Activated CD8-positive, alpha-beta memory T cell treated with anti-CD3 and anti-CD28 coated beads for 36 hours (primary cell): Measurements from ENCODE around the gene EIF2B2. TPM values are rescaled to one million over a fixed set of nuclear protein-coding genes. Genes with fewer than 3 reads are reported as not detected.
"Not testable (repeated sequence)": the region's sequence is repeated elsewhere in the genome, so short reads cannot be mapped to it uniquely, and the experiment has no call there.

ENCODE experiments used
- CTCF ChIA-PET: fragments of 350-600 bp; sonication (Branson Sonifier 250); formaldehyde crosslinking; loops from one replicate; lab custom pipeline; 2021; ENCODE audit warnings: antibody characterized with exemption; lab: Charles Lee
- POLR2A ChIA-PET: fragments of 350-600 bp; sonication (Branson Sonifier 250); formaldehyde crosslinking; loops from one replicate; lab custom pipeline; 2021; ENCODE audit warnings: antibody characterized with exemption; lab: Charles Lee
- total RNA-seq, 2 experiments: library from RNA; stranded (reverse); gene quantifications; one replicate each; pipeline ENCODE4 v1.2.3, GENCODE V29; 2021

EIF2B2 gene
- total RNA-seq, 2 experiments from 2014 or later: 62.6 to 64.1 TPM

DNA sequence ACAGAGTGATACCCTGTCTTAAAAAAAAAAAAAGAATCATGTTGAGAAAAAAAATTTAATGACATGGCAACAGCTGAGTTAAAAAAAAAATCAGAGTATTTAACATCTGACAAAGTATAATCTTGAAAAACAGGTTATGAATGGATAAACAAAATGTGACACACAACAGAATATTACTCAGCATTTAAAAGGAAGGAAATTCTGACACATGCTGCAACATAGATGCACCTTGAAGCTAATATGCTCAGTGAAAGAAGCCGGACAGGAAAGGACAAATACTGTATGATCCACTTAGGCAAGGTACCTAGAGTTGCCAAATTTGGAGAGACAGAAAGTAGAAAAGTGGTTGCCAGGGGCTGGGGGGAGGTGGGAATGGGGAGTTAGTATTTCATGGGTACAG is 19.4 kb upstream of the EIF2B2 start:
- ChIA-PET CTCF (no interaction called here), POLR2A (no interaction called here)

DNA sequence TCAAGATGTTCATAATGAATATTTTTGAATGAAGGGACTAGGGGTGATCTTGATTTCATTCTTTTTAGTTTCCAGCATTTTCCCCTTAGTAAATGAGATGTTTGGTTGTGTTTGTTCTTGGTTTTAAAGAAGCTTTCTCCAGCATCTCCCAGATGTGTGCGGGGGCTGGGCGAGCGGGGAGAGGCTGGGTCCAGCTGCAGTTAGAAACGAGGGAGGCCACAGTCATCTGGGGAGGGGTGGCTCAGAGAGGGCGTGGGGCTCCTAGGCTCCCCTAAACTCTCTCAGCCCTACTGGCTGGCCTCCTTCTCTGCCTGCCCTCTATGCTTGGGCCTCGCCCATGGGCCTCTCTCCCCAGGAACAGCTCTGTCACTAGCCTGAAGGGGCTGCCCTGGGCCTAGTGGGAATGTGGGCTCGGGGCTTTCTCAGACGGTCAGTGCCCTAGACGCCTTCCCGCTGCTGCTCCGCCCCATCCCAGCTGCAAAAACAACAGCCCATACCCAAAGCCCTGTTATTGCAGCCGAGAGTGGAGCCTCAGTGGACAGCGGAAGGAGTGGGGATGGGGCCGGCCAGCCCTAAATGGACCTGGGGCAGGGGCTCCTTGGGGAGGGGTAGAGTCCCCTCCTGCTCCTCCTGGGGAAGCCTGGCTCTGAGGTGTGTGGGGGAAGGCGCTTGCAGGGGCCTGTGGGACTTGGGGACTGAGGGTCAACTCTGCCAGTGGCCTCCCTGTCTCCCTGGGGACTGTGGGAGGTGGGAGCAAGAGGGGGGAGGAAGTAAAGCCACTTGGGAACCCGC is 18.3 kb upstream of the EIF2B2 start:
- ChIA-PET CTCF (no interaction called here), POLR2A (no interaction called here)

- CTCF ChIA-PET: no interaction called here
- POLR2A ChIA-PET: no interaction called here
Measured at GRCh38 chr14:74985028-74985310, 17.8 kb upstream of the EIF2B2 start.

- ChIA-PET CTCF (no interaction called here), POLR2A (no interaction called here)
Measured at GRCh38 chr14:74985806-74986205, 16.9 kb upstream of the EIF2B2 start.

DNA sequence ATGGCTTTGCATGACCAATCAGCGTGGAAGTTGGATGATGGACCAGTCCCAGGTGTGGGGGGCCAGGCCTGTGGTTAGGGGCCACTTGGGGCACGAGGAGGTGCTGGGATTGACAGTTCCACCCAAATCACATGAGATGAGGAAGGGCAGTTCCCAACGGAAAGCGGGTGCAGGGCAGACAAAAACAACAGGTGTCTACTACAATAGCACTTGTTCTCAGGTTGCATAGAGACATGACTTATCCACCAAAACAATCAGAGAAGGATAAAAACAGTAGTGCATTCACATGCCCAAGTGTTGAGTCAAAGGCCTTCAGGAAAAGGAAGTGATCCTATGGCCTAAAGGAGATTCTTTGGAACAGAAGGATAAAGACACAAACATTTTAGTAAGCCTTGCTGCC is 14.6 kb upstream of the EIF2B2 start:
- ChIA-PET POLR2A (no interaction called here), CTCF (no interaction called here)

DNA sequence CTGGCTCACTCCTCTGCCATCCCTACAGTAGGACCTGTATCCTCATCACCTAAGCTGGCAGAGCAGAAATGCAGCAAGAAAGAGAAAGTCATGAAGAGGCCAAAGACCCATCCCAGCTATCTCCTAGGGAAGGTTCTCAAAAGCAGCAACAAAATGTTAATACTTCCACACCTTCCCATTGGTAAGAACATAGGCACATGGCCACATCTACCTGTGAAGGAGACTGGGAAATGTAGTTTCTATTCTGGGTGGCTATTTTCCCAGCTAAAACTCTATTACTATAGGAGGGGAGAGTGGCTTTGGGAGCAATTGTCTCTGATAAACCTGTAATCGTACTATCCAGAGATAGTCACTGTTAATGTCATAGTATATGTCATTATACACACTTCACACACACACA is 13.7 kb upstream of the EIF2B2 start:
- POLR2A ChIA-PET: no interaction called here
- CTCF ChIA-PET: no interaction called here

DNA sequence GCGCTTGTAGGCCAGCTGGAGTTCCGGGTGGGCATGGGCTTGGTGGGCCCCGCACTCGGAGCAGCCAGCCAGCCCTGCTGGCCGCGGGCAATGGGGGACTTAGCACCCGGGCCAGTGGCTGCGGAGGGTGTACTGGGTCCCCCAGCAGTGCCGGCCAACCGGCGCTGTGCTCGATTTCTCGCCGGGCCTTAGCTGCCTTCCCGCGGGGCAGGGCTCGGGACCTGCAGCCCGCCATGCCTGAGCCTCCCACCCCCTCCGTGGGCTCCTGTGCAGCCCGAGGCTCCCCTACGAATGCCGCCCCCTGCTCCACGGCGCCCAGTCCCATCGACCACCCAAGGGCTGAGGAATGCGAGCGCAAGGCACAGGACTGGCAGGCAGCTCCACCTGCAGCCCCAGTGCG is 8.5 kb upstream of the EIF2B2 start:
- CTCF ChIA-PET: interaction anchor here (0.6 kb wide), 1 partner anchor 429 kb away, joined by 3 read pairs; no protein-coding TSS in a partner anchor
- POLR2A ChIA-PET: not testable (repeated sequence)

GRCh38 chr14:74995781-74996180 is 6.9 kb upstream of the EIF2B2 start:
- CTCF ChIA-PET, POLR2A ChIA-PET: not testable (repeated sequence)

GRCh38 chr14:75001261-75001660 is 1.5 kb upstream of the EIF2B2 start:
- CTCF ChIA-PET: no interaction called here
- POLR2A ChIA-PET: no interaction called here

- POLR2A ChIA-PET: interaction anchor here (1.4 kb wide), 2 partner anchors 68 to 119 kb away, joined by 3 to 4 read pairs; partner anchors contain the start of gene ZC2HC1C
Measured at GRCh38 chr14:75001899-75002298, 822 bp upstream of the EIF2B2 start.

GRCh38 chr14:75003250-75004027 is 718 bp downstream of the EIF2B2 start:
- ChIA-PET POLR2A (interaction anchor here (1.0 to 1.4 kb wide), 4 partner anchors 11 to 121 kb away, joined by 3 to 5 read pairs (median 4); partner anchors contain the start of gene ZC2HC1C), CTCF (interaction anchor here (0.9 to 1.4 kb wide), 4 partner anchors 13 to 299 kb away, joined by 3 to 4 read pairs (median 3); no protein-coding TSS in a partner anchor)

More at GRCh38 chr14:75001899-75002298, 822 bp upstream of the EIF2B2 start:
- CTCF ChIA-PET: no interaction called here

- ChIA-PET POLR2A (no interaction called here), CTCF (interaction anchor here (1.3 kb wide), 1 partner anchor 59 kb away, joined by 4 read pairs; no protein-coding TSS in a partner anchor)
Measured at GRCh38 chr14:75005357-75005756, 2.6 kb downstream of the EIF2B2 start.

GRCh38 chr14:75009176-75009575 is 6.5 kb downstream of the EIF2B2 start:
- POLR2A ChIA-PET: no interaction called here
- CTCF ChIA-PET: no interaction called here

GRCh38 chr14:75010472-75011093 is 7.9 kb downstream of the EIF2B2 start:
- ChIA-PET CTCF (no interaction called here), POLR2A (no interaction called here)

DNA sequence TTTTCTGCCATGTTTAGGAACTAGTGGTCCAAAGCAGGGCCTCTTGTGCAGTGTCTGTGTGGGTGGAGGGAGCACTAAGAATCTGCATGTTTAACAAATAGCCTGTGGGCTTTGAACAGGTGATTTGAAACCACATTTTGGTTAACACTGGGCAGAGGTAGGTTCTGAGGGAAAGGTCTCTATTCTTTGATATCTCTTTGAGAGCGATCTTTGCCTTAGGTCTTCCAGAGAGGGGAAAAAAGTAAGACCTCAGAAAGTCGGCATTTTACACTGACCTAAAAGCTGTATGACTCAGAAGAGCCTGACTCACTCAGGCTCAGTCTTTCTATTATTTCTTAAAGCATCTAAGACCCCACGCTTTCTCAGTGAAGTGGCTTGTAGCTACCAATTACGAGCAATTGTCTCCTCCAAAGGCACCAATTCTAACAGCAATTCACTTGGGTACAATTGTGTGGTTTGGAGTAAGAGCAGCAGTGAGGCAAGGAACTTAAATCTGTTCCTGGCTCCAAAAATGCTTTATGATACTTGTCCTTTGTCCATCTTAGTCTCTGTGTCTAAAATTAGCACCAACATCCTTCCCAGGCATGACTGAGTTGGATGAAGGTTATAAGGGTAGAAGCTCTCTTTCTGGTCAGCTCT is 8.8 kb downstream of the EIF2B2 start:
- ChIA-PET POLR2A (interaction anchor here (0.6 kb wide), 1 partner anchor 51 kb away, joined by 3 read pairs; no protein-coding TSS in a partner anchor), CTCF (no interaction called here)

DNA sequence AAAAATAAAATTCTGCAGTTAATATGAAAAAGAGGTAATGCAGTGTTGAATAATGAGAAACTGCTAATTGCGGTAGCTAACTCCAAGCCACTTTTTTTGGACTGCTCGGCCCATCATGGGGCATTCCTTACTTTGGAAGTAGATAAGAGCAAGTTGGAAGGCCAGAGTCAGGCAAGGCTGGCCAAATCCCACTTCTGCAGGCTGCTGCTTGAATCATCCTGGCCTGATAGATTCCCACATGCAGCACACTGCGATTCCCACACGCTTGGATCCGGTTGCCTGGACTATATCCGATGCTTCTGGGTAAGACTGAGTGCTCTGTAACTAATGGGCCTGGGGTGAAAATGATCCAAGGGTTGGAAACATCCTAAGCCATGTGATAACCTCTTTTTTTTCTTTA is 10.6 kb downstream of the EIF2B2 start:
- POLR2A ChIA-PET: no interaction called here

DNA sequence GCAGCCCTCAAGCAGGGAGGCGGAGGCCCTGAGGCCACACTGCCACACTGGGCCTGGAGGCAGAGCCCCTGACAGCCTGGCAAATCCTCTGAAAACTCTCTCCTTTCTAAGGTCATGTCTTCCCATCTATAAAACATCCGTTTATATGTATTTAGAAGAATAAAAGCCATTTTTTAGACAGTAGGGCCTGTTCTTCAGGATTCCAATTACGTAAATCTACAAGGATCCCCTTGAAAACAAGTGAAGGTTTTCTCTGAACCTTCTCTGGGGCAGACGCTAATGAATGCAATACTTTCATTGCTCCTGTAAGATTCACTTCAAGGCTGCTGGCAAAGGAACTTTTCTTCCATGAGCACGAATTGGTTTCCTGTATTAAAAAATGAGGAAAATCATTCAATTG is 12.8 kb downstream of the EIF2B2 start:
- CTCF ChIA-PET: no interaction called here
- POLR2A ChIA-PET: no interaction called here

More for the DNA sequence above, 10.6 kb downstream of the EIF2B2 start:
- CTCF ChIA-PET: interaction anchor here (0.9 kb wide), 1 partner anchor 153 kb away, joined by 3 read pairs; no protein-coding TSS in a partner anchor

- ChIA-PET POLR2A (no interaction called here), CTCF (no interaction called here)
Measured at GRCh38 chr14:75016815-75017214, 14.1 kb downstream of the EIF2B2 start.

DNA sequence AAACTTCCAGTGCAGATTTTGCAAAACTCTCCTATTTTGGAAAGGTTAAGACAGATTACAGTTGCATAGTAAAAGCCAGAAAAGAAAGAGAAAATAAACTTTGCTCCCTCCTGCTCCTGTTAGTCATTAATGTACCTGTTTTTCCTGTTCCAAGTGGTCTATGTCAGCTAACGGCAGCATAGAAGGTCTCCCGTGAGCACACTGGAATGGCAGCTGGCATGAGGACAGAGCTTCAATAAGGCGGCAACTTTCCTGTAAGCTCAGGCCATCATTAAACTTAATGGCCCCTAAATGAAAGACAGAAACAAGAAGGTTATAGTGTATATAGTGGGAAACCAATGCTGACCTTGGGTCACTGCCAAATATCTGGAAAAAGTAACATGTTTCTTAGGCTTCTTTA is 16.0 kb downstream of the EIF2B2 start:
- POLR2A ChIA-PET: interaction anchor here (0.7 kb wide), 1 partner anchor 47 kb away, joined by 16 read pairs; no protein-coding TSS in a partner anchor
- CTCF ChIA-PET: interaction anchor here (0.6 kb wide), 1 partner anchor 24 kb away, joined by 3 read pairs; no protein-coding TSS in a partner anchor
